PC-9 (cell line): Measurements from ENCODE around the gene SLC6A3.

ENCODE experiments used
- EZH2 ChIP-seq: fragments of 200-600 bp; sonication (generic); IDR thresholded peaks from 2 replicates; pipeline ENCODE4 v1.8.0; 2017; ENCODE audit warnings: antibody characterized with exemption, low read depth
- TF ChIP-seq, protein P1 (sequence below): fragments of 200-600 bp; sonication (generic); conservative IDR thresholded peaks from 2 replicates; pipeline ENCODE4 v1.6.1; 2017; ENCODE audit warnings: mixed run types, antibody characterized with exemption, mild to moderate bottlenecking, moderate library complexity

DNA sequence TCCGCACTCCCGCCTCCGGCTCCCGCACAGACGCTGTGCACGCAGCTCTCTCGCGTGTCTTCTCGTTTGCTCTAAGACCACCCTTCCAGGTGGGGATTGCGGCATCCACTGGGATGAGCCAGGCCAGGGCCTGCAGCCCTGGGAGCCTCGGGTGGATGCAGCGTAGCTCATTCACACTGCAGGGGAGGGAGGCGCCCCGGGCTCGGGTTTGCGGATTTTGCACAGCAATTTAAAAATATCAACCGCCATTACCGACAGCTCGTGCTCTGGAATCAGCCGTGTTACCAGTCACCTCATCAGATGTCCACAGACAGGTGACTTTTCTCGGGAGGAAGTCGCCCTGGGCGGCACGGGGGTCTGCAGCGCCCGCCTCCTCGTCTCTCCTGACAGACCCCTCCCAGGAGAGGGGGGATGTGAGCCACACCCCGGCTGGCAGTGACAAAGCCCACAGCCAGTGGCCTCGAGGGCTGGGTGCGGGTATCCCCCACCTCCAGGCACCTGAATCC is 20.8 kb upstream of the SLC6A3 start:
- TF ChIP-seq, protein P1, sequence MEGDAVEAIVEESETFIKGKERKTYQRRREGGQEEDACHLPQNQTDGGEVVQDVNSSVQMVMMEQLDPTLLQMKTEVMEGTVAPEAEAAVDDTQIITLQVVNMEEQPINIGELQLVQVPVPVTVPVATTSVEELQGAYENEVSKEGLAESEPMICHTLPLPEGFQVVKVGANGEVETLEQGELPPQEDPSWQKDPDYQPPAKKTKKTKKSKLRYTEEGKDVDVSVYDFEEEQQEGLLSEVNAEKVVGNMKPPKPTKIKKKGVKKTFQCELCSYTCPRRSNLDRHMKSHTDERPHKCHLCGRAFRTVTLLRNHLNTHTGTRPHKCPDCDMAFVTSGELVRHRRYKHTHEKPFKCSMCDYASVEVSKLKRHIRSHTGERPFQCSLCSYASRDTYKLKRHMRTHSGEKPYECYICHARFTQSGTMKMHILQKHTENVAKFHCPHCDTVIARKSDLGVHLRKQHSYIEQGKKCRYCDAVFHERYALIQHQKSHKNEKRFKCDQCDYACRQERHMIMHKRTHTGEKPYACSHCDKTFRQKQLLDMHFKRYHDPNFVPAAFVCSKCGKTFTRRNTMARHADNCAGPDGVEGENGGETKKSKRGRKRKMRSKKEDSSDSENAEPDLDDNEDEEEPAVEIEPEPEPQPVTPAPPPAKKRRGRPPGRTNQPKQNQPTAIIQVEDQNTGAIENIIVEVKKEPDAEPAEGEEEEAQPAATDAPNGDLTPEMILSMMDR, result no peak
- no peak for TF ChIP-seq EZH2
